IPS DF 6.9 (cell line): ENCODE measurements around the gene B4GALNT4.

Experiments used
- DNase-seq: peaks from one replicate; pipeline ENCODE4 v3.0.0-alpha.2; 2013; ENCODE audit warnings: low read depth, low spot score
- H3K27ac ChIP-seq: one replicate; pipeline ENCODE4 v1.5.1; 2013; ENCODE audit warnings: low read length, control low read depth
- H3K27me3 ChIP-seq: 2 replicates; pipeline ENCODE4 v1.6.1; 2013; ENCODE audit warnings: mild to moderate bottlenecking, low read length; ENCODE audit not compliant: control insufficient read depth, insufficient read depth
- H3K36me3 ChIP-seq: 2 replicates; pipeline ENCODE4 v1.6.1; 2013; ENCODE audit warnings: low read length; ENCODE audit not compliant: control insufficient read depth, insufficient read depth
- H3K4me1 ChIP-seq: 2 replicates; pipeline ENCODE4 v1.6.1; 2013; ENCODE audit warnings: low read length; ENCODE audit not compliant: control insufficient read depth, insufficient read depth
- H3K4me3 ChIP-seq: 2 replicates; pipeline ENCODE4 v1.5.1; 2013; ENCODE audit warnings: mild to moderate bottlenecking, low read length
- H3K9me3 ChIP-seq: 2 replicates; pipeline ENCODE4 v1.6.1; 2013; ENCODE audit warnings: low read length, inconsistent platforms; ENCODE audit not compliant: control insufficient read depth, insufficient read depth
- WGBS: extraction: QIAGEN DNeasy Blood & Tissue Kit; methylation state at CpG from one replicate; pipeline ENCODE4 v1.1.7; 2013; ENCODE audit warnings: mixed read lengths, missing lambda C conversion rate; ENCODE audit not compliant: insufficient read length, insufficient coverage; 5-methylcytosine and 5-hydroxymethylcytosine counted together

B4GALNT4 gene

GRCh38 chr11:412641-413119, 43.4 kb downstream of the B4GALNT4 start:
- Histone ChIP-seq H3K27ac (no peak overlapping the region), H3K4me1 (peaks cover 14% of the 10 kb centered on the region), H3K9me3 (no peaks in the 10 kb centered on the region), H3K36me3 (peaks cover 1% of the 10 kb centered on the region; the same call in 1 of the 2 replicates), H3K4me3 (no peak overlapping the region), H3K27me3 (no peaks in the 10 kb centered on the region)
- no peak for DNase-seq
- no CpG with 5 or more reads among the region's 15 CpGs for WGBS

- Histone ChIP-seq H3K4me3 (no peak overlapping the region), H3K9me3 (no peaks in the 10 kb centered on the region), H3K27me3 (no peaks in the 10 kb centered on the region), H3K36me3 (no peaks in the 10 kb centered on the region), H3K27ac (no peak overlapping the region), H3K4me1 (peaks cover 13% of the 10 kb centered on the region)
- no CpG with 5 or more reads among the region's 14 CpGs for WGBS
- no peak for DNase-seq
Observed at GRCh38 chr11:413120-414081, 44.1 kb downstream of the B4GALNT4 start.

- DNase-seq = no peak
- no peaks in the 10 kb centered on the region for H3K27me3 ChIP-seq
- H3K27ac ChIP-seq = no peak overlapping the region
- H3K4me1 ChIP-seq = peaks cover 13% of the 10 kb centered on the region
- no CpG with 5 or more reads among the region's 9 CpGs for WGBS
- H3K9me3 ChIP-seq = no peaks in the 10 kb centered on the region
- H3K36me3 ChIP-seq = no peaks in the 10 kb centered on the region
- H3K4me3 ChIP-seq = no peak overlapping the region
Observed at GRCh38 chr11:414318-414857, 45.1 kb downstream of the B4GALNT4 start.

GRCh38 chr11:415640-416041, 46.3 kb downstream of the B4GALNT4 start:
- H3K36me3 ChIP-seq = no peaks in the 10 kb centered on the region
- H3K4me3 ChIP-seq = no peak overlapping the region
- H3K27ac ChIP-seq = no peak overlapping the region
- H3K4me1 ChIP-seq = peaks cover 13% of the 10 kb centered on the region
- no peaks in the 10 kb centered on the region for H3K27me3 ChIP-seq
- no peak for DNase-seq
- WGBS = no CpG with 5 or more reads among the region's 5 CpGs
- H3K9me3 ChIP-seq = no peaks in the 10 kb centered on the region

GRCh38 chr11:416051-416756, 46.9 kb downstream of the B4GALNT4 start:
- no peaks in the 10 kb centered on the region for H3K27me3 ChIP-seq
- H3K36me3 ChIP-seq = no peaks in the 10 kb centered on the region
- no peak for DNase-seq
- H3K9me3 ChIP-seq = no peaks in the 10 kb centered on the region
- H3K4me1 ChIP-seq = peaks cover 13% of the 10 kb centered on the region
- no peak overlapping the region for H3K27ac ChIP-seq
- WGBS = no CpG with 5 or more reads among the region's 45 CpGs
- peak overlapping the region; percentile 59; the same call in 1 of the 2 replicates for H3K4me3 ChIP-seq

GRCh38 chr11:416757-417621, 47.7 kb downstream of the B4GALNT4 start:
- H3K4me3 ChIP-seq = peak overlapping the region; percentile 59; the same call in 1 of the 2 replicates
- H3K9me3 ChIP-seq = no peaks in the 10 kb centered on the region
- no peak overlapping the region for H3K27ac ChIP-seq
- H3K36me3 ChIP-seq = no peaks in the 10 kb centered on the region
- H3K4me1 ChIP-seq = peaks cover 13% of the 10 kb centered on the region
- no peak for DNase-seq
- H3K27me3 ChIP-seq = no peaks in the 10 kb centered on the region
- WGBS = no CpG with 5 or more reads among the region's 97 CpGs

- no peaks in the 10 kb centered on the region for H3K27me3 ChIP-seq
- no peak overlapping the region for H3K27ac ChIP-seq
- peaks cover 13% of the 10 kb centered on the region for H3K4me1 ChIP-seq
- no peaks in the 10 kb centered on the region for H3K9me3 ChIP-seq
- peak overlapping the region; percentile 59; the same call in 1 of the 2 replicates for H3K4me3 ChIP-seq
- DNase-seq = no peak
- no peaks in the 10 kb centered on the region for H3K36me3 ChIP-seq
- WGBS = no CpG with 5 or more reads among the region's 19 CpGs
Observed at GRCh38 chr11:417652-418342, 48.5 kb downstream of the B4GALNT4 start.

- DNase-seq = no peak
- peaks cover 13% of the 10 kb centered on the region for H3K4me1 ChIP-seq
- no peak overlapping the region for H3K4me3 ChIP-seq
- H3K36me3 ChIP-seq = no peaks in the 10 kb centered on the region
- no peaks in the 10 kb centered on the region for H3K27me3 ChIP-seq
- no peak overlapping the region for H3K27ac ChIP-seq
- no peaks in the 10 kb centered on the region for H3K9me3 ChIP-seq
- WGBS = no CpG with 5 or more reads among the region's 30 CpGs
Observed at GRCh38 chr11:418343-419247, 49.3 kb downstream of the B4GALNT4 start.
